GM21786 (cell line): ENCODE results near the gene PIK3CA.
A peak's percentile ranks its signal among the peaks of the same experiment; 100 is the strongest.

Experiments
- ATAC-seq: cut with Tn5 transposase; IDR thresholded peaks from one replicate; pipeline ENCODE4 v1.9.1; 2021; ENCODE audit not compliant: unreplicated experiment

Gene PIK3CA

GRCh38 chr3:179156775-179157174 is 8.6 kb downstream of the PIK3CA start:
- no peak for ATAC-seq

DNA sequence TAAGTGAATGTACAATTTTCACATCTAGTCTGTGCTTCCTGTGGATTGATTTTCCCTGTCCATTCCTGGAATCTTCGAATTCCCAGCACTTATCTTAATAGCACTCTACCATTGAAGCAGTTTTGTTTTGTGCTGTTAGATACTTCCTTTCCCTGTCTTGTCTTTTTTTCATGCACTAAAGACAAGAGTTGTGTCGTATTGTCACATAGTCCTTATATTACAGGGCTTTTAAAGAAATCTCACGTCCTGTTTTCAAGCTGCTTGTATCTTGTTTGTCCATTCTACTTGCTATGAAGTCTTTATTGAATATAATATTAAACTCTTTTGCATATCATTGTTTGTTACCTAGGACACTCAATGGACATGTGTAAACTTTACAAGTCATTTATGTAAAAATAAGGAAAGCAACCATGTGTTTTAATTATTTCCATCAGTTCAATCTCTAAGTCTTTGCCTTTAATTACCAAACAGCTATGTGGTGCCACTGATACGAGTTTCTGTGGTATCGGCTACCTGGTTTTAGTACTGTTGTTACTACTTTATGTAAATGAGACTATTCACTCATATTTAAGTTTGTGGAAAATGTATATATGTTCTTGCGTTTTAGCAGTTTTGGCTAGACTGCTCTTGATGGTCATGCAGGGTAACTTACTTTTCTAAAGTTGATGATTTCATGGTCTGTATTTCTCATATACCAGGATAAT is 10.3 kb downstream of the PIK3CA start:
- ATAC-seq = peak; percentile 90

- no peak for ATAC-seq
These were observed 15.3 kb downstream of the PIK3CA start for GRCh38 chr3:179163503-179163902.

DNA sequence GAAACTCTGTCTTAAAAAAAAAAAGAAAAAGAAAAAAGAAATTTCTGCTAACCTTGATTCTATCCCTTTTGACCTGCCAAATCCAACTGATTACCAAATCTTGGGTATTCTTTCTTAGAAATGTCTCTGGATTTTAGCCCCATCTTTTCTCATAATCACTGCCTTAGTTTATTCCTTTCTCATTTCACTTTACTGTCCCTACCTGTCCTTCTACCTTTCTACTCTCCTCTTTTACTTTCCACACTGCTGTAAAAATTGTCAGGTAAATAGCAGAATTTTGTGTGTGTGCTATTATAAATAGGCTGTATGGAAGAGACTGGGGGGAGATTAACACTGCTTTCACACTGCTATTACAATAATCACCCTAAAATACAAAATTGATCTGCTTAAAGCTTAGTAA is 16.7 kb downstream of the PIK3CA start:
- ATAC-seq = no peak

DNA sequence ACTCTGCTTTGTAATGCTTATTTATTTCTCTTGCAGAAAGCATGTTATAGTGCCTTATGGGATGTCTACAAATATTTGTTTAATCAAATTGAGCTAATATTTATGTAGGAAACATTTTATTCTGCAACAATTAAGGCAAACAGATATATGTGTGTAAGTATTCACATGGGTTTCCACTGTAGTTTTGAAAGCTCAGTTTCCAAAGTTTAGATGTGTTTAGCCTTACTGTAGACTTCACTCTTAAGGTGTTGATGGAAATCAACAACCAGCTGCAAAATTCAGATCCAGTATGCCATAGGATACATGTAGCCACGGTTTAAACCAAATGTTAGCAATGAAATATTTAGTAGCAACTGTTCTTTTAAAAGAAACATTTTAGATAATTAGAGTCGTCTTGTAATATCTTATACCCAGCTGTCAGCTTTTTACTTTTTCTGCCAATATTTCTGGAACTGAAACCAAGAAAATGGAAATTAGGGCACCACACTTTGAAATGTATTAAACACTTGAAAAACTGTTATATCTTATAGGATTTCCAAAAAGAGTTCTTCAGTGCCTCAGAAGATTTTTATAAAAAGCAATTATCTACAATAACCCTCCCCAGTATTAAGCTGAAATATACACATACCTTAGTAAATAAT is 18.5 kb downstream of the PIK3CA start:
- no peak for ATAC-seq

GRCh38 chr3:179168918-179169317 is 20.8 kb downstream of the PIK3CA start:
- no peak for ATAC-seq

GRCh38 chr3:179172546-179172945 is 24.4 kb downstream of the PIK3CA start:
- no peak for ATAC-seq

- peak; percentile 74 for ATAC-seq
These were observed 26.2 kb downstream of the PIK3CA start for GRCh38 chr3:179174316-179174715.

GRCh38 chr3:179174898-179175297 is 26.7 kb downstream of the PIK3CA start:
- ATAC-seq = no peak

GRCh38 chr3:179175358-179175757 is 27.2 kb downstream of the PIK3CA start:
- no peak for ATAC-seq

DNA sequence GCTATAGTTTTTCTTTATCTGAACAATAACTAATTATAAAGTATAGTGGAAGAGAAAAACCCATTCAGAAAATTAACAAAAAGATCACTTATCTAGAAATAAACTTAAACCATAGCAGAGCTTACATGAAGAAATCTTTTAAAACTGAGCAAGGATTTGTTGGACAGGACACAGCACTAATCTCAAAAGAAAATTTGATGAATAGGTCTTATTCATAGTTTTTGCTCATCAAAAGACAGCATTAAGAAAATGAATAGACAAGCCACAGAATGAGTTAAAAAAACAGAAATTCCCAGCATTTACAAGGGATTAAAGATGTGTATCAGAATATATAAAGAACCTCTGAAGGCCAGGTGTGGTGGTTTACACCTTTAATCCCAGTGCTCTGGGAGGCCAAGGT is 29.5 kb downstream of the PIK3CA start:
- ATAC-seq = no peak

DNA sequence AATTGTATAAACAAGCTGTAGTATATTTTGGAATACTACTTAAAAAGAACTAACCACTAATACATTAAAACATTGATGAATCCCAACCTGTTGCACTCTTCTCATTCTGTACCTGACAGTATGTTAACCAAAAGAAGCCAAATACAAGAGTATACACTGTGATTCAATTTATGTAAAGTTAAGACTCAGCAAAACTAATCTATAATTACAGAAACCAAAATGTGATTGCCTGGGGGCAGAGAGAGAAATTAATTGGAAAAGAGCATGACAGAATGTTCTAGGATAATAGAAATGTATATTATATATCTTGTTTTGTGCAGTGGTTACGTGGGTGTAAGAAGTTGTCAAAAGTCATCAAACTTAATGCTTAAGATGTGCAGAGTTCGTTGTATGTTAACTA is 31.1 kb downstream of the PIK3CA start:
- ATAC-seq = no peak

DNA sequence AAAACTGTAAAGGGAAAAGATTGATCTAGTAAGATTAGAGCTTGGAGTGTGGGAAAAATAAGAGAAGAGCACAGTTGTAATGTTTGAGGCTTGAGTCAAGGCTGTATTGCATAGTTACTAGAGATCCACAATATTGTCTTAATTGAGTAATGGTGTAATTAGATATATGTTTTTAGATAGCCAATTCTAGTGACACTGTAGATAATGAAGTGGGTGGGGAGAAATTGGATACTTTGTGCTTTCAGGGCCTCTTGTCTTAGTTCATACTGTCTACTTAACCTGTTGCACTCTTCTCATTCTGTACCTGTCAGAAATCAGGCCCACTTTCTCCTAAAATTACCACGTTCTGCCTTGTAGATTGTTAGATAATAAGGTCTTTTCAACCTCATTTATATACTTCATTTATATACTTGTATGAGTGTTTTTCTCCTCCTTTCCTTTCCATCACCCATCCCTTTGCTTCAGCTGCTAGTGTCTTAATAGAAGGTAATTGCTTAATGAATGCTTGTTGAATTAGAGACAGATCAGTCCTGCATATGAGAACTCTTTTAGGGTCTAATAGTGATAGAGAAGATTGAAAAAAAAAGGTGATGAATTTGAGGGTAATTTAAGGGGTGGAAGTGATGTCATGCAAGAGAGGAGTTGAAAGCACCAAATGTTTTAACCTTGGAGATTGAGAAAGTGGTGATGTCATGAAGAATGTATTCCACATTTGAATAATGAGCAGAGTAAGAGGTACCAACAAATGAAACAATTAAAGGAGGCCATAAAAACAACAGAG is 32.0 kb downstream of the PIK3CA start:
- ATAC-seq = peak; percentile 38

- peak; percentile 56 for ATAC-seq
These were observed 32.9 kb downstream of the PIK3CA start for GRCh38 chr3:179181021-179181472.

- ATAC-seq = no peak
These were observed 33.9 kb downstream of the PIK3CA start for GRCh38 chr3:179181993-179182551.

- ATAC-seq = no peak
These were observed 34.7 kb downstream of the PIK3CA start for GRCh38 chr3:179182902-179183301.

GRCh38 chr3:179184826-179185225 is 36.7 kb downstream of the PIK3CA start:
- no peak for ATAC-seq

DNA sequence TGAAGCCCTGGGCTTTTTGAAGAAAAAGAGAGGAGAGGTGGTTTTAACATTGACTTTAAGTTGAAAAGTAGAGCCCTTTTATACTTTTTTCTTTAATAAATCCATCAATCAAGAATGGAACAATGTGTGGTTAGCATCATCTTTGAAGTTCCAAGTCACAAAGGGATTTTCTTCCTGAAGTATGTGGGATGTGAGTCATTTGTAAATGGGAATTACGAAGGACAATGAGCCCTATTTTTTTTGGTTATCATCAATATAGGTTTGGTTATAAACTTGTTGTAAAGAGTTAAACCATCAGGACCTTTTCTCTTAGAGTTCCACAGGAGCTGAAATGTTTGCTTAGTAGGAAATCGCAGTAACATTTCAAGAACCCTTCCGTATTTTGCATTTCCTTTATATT is 38.3 kb downstream of the PIK3CA start:
- no peak for ATAC-seq

DNA sequence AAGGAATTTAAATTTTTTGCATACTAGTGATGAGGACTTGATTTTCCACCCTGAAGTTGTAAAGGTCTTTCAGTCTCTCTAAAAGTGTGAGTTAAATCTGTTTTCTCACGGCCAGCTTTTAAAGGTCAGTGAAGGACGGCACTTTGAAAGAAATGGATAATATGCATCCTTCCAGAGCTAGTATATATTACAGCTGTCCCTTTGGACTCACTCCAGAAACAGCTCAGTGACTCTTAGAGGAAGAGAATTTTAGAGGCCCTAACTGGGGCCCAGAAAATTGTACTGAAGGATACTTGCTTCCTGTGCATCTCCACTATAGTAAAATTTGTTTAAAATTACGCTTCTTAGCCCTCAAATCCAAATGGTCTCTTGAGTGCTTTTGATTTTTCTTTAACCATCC is 41.6 kb downstream of the PIK3CA start:
- no peak for ATAC-seq

DNA sequence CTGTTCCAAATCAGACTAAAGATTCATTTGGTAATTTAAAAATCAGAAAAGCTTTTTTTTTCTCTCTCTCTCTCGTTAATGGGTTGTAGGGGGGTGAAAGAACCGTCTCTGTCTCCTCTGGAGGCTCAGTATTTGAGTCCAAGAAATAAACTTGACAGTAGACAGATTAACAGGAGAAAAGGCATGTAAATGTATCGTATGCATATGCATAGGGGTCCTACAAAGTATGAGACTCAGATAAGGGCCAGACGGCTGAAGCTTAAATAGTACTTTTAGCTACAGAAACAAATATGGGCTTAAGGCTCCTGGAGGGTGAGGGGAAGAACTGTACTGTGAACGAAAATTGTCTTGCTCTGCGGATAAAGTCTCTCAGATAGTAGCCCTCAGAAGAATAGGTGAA is 42.4 kb downstream of the PIK3CA start:
- ATAC-seq = no peak

DNA sequence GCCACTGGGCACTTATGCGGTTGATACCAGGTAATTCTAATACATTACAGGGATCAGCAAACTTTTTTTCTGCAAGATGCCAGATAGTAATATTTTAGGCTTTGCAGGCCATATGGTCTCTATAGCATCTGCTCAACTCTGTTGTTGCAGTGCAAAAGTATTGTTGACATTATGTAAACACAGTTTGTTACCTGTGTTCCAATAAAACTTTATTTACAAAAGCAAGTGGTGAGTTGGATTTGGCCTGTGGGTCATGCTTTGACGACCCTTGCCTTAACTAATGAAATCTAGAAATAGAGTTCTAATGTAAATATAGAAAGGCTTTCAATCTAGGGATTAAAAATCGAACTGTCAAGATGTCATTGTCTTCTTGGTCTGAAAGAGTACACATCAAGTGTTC is 44.4 kb downstream of the PIK3CA start:
- ATAC-seq = no peak

- ATAC-seq = no peak
These were observed 46.8 kb downstream of the PIK3CA start for GRCh38 chr3:179194931-179195330.
